Left ventricle myocardium inferior (tissue), 1 donor: ENCODE data around the gene CTNNB1. TPM values are rescaled to one million over a fixed set of nuclear protein-coding genes. Genes with fewer than 3 reads are reported as not detected.

ENCODE experiments used
- DNase-seq: peaks from one replicate; pipeline ENCODE4 v3.0.0-alpha.2; 2020
- H3K27ac ChIP-seq: fragments of 200-600 bp; replicated peaks from 2 replicates; pipeline ENCODE4 v1.8.0; 2021
- H3K27me3 ChIP-seq: fragments of 200-600 bp; 2 replicates; pipeline ENCODE4 v1.8.0; 2021; ENCODE audit warnings: low read depth
- H3K36me3 ChIP-seq: fragments of 200-600 bp; 2 replicates; pipeline ENCODE4 v1.8.0; 2021
- H3K4me1 ChIP-seq: fragments of 200-600 bp; 2 replicates; pipeline ENCODE4 v1.8.0; 2021
- H3K4me3 ChIP-seq: fragments of 200-600 bp; 2 replicates; pipeline ENCODE4 v1.8.0; 2021; ENCODE audit warnings: mild to moderate bottlenecking, moderate library complexity
- H3K9me3 ChIP-seq: fragments of 200-600 bp; replicated peaks from 2 replicates; pipeline ENCODE4 v1.8.0; 2021
- CTCF ChIP-seq: fragments of 200-600 bp; IDR thresholded peaks from 2 replicates; pipeline ENCODE4 v1.8.0; 2021; ENCODE audit warnings: antibody characterized with exemption, mild to moderate bottlenecking, borderline replicate concordance
- intact Hi-C: fragments of 100-400 bp; cut with micrococcal nuclease; formaldehyde crosslinking; loops from one replicate; pipeline ENCODE4 v1.11.0; 2022
- long read RNA-seq: library from polyadenylated mRNA; unstranded; transcript quantifications from one replicate; pipeline ENCODE4 v2.0.0, GENCODE V29; 2021
- total RNA-seq: library from RNA; stranded (reverse); fragmentation: NEBNext Ultra II Directional; extraction: Animal tissue kit (Norgen Biotek cat#: 25700); gene quantifications from one replicate; pipeline ENCODE4 v1.2.1, GENCODE V29; 2021
- donor health status: DM: no; HTN: yes; CAD: no; lungs with severe emphysema.

The CTNNB1 gene
- total RNA-seq, result 164 TPM
- long read RNA-seq, transcript CTNNB1-202 (16 exons, 3,268 nt), result minor isoform, 19 of 77 reads
- long read RNA-seq, transcript CTNNB1-203 (16 exons, 3,472 nt), result minor isoform, 15 of 77 reads
- long read RNA-seq, transcript CTNNB1-201 (15 exons, 3,947 nt), result major isoform, 23 of 77 reads
- long read RNA-seq, partial matches to known transcripts, result 9 of 77 reads
- long read RNA-seq, other reads (novel, unspliced or antisense), result 2 of 77 reads

GRCh38 chr3:41198950-41199865 lies at the start of gene CTNNB1:
Gene CTNNB1 (plus strand): TSS chr3:41199505. CDS start chr3:41224069, 24,564 bp downstream.
- no peaks in the 10 kb centered on the region for H3K36me3 ChIP-seq
- intact Hi-C loops, result no loop called here
- no peaks in the 10 kb centered on the region for H3K9me3 ChIP-seq
- peaks cover 58% of the 10 kb centered on the region for H3K4me1 ChIP-seq
- no peaks in the 10 kb centered on the region for H3K27me3 ChIP-seq
- TF ChIP-seq CTCF, result peak; percentile 33
- peak; percentile 94 for DNase-seq
- H3K27ac ChIP-seq, result peak within 1 kb of the TSS; percentile 95
- peak within 1 kb of the TSS; percentile 84 for H3K4me3 ChIP-seq

- Histone ChIP-seq H3K4me3 (no peak overlapping the region), H3K9me3 (no peaks in the 10 kb centered on the region), H3K36me3 (no peaks in the 10 kb centered on the region), H3K27me3 (no peaks in the 10 kb centered on the region), H3K4me1 (no peaks in the 10 kb centered on the region), H3K27ac (no peak overlapping the region)
- intact Hi-C loops, result no loop called here
- no peak for DNase-seq
- TF ChIP-seq CTCF, result no peak
Measured at GRCh38 chr3:41155834-41156233, 43.5 kb upstream of the CTNNB1 start.

- intact Hi-C loops, result no loop called here
- Histone ChIP-seq H3K27me3 (no peaks in the 10 kb centered on the region), H3K4me1 (no peaks in the 10 kb centered on the region), H3K27ac (no peak overlapping the region), H3K4me3 (no peak overlapping the region), H3K9me3 (no peaks in the 10 kb centered on the region), H3K36me3 (no peaks in the 10 kb centered on the region)
- DNase-seq, result no peak
- TF ChIP-seq CTCF, result no peak
Measured at GRCh38 chr3:41158947-41159346, 40.4 kb upstream of the CTNNB1 start.

- Histone ChIP-seq H3K27me3 (no peaks in the 10 kb centered on the region), H3K4me3 (no peak overlapping the region), H3K27ac (no peak overlapping the region), H3K9me3 (no peaks in the 10 kb centered on the region), H3K36me3 (no peaks in the 10 kb centered on the region), H3K4me1 (no peaks in the 10 kb centered on the region)
- intact Hi-C loops, result no loop called here
- TF ChIP-seq CTCF, result no peak
- no peak for DNase-seq
Measured at GRCh38 chr3:41159588-41160189, 39.6 kb upstream of the CTNNB1 start.

- Histone ChIP-seq H3K27me3 (no peaks in the 10 kb centered on the region), H3K9me3 (no peaks in the 10 kb centered on the region), H3K27ac (no peak overlapping the region), H3K4me3 (no peak overlapping the region), H3K4me1 (no peaks in the 10 kb centered on the region), H3K36me3 (no peaks in the 10 kb centered on the region)
- DNase-seq, result no peak
- intact Hi-C loops, result no loop called here
- no peak for TF ChIP-seq CTCF
Measured at GRCh38 chr3:41162541-41162940, 36.8 kb upstream of the CTNNB1 start.
